Esophagus (tissue), 2 donors: Measurements from ENCODE around the gene MALT1. TPM values are rescaled to one million over a fixed set of nuclear protein-coding genes. Genes with fewer than 3 reads are reported as not detected.

Experiments
- H3K27ac ChIP-seq, 2 donors: one replicate each; pipeline ENCODE4 v1.5.1; 2013; ENCODE audit warnings: low read depth in 2 of 2, mild to moderate bottlenecking in 2 of 2, inconsistent platforms in 1 of 2, low read length in 1 of 2, moderate library complexity in 1 of 2
- H3K27me3 ChIP-seq, 2 donors: one replicate each; pipeline ENCODE4 v1.6.1; 2013; ENCODE audit warnings: low read length in 2 of 2, control low read depth in 1 of 2, mild to moderate bottlenecking in 1 of 2; ENCODE audit not compliant: insufficient read depth in 2 of 2, control insufficient read depth in 1 of 2
- H3K36me3 ChIP-seq, 2 donors: one replicate each; pipeline ENCODE4 v1.6.1; 2013; ENCODE audit warnings: low read length in 1 of 2; ENCODE audit not compliant: control insufficient read depth in 2 of 2, insufficient read depth in 2 of 2
- H3K4me1 ChIP-seq, 2 donors: one replicate each; pipeline ENCODE4 v1.6.1; 2013; ENCODE audit warnings: low read length in 1 of 2; ENCODE audit not compliant: control insufficient read depth in 2 of 2, insufficient read depth in 2 of 2
- H3K4me3 ChIP-seq, 2 donors: one replicate each; pipeline ENCODE4 v1.5.1; 2013; ENCODE audit warnings: low read length in 2 of 2, mild to moderate bottlenecking in 2 of 2, low read depth in 1 of 2, moderate library complexity in 1 of 2
- H3K9me3 ChIP-seq, 2 donors: one replicate each; pipeline ENCODE4 v1.6.1; 2013; ENCODE audit warnings: mild to moderate bottlenecking in 2 of 2, low read depth in 1 of 2, low read length in 1 of 2, moderate library complexity in 1 of 2; ENCODE audit not compliant: control insufficient read depth in 2 of 2, insufficient read depth in 1 of 2
- WGBS, 2 donors: extraction: QIAGEN DNeasy Blood & Tissue Kit; methylation state at CpG; one replicate each; pipeline ENCODE4 v1.1.7; 2013; 5-methylcytosine and 5-hydroxymethylcytosine counted together
- polyA plus RNA-seq, 2 donors: library from polyadenylated mRNA; stranded (reverse); fragments of 200-250 nt; gene quantifications; one replicate each; pipeline ENCODE4 v1.2.3, GENCODE V29; 2013
- donor health status: healthy with polysubstance abuse.
- donor health status: Bipolar disorder and iron deficiency.

The MALT1 gene
- polyA plus RNA-seq, 2 donors: 11.7 to 13.5 TPM

DNA sequence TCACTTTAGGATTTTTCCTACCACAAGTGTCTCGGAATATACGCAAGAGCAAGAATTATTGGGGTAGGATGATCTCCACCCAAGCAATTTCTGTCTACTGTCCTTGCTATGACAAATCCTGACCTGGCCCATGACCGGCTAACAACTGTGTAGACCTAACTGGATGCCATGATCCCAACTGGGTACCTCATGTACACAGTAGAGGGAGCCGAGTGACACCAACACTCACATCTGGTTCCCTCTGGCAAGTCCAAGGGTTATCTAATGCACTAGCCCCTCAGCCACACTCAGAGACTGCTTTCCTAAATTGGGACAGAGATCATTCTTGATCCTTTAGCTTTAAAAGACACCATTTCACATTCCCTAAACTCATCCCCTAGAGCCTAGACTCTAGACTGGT lies 132.7 kb downstream of the MALT1 start:
- Histone ChIP-seq H3K27me3 (no peaks in the 10 kb centered on the region), H3K36me3 (no peaks in the 10 kb centered on the region), H3K9me3 (no peaks in the 10 kb centered on the region), H3K27ac (no peak overlapping the region), H3K4me1 (peaks cover 0 to 3% of the 10 kb centered on the region in 2 donors), H3K4me3 (no peak overlapping the region)
- WGBS, 2 donors: 99% methylated on average over 4 of the region's 4 CpGs

Other genes with a start within 250 kb of the MALT1 start
- under 1 TPM; 0.02 to 0.04 TPM for gene ALPK2, start 42.4 kb upstream of the MALT1 start, polyA plus RNA-seq
- 10 to 100 TPM in 1 of 2 donors, 1 to 10 TPM in 1; 9.9 to 10.6 TPM for gene ZNF532, start 193.4 kb downstream of the MALT1 start, polyA plus RNA-seq